IMR-90 (cell line): ENCODE results near the gene OGFOD2. TPM values are rescaled to one million over a fixed set of nuclear protein-coding genes. Genes with fewer than 3 reads are reported as not detected.
A peak's percentile ranks its signal among the peaks of the same experiment; 100 is the strongest.
"Not testable (repeated sequence)": the region's sequence is repeated elsewhere in the genome, so short reads cannot be mapped to it uniquely, and the experiment has no call there.

ENCODE experiments used
- ATAC-seq: fragments of 200-7000 bp; cut with Tn5 transposase; 2 replicates; pipeline ENCODE4 v1.9.1; 2020; ENCODE audit warnings: low read depth, mild to moderate bottlenecking, moderate library complexity
- BruUV-seq: library from RNA; stranded (reverse); fragments of 400-500 nt; replicated peaks from 2 replicates; lab custom pipeline; 2021; lab: Mats Ljungman, UMichigan
- CTCF ChIA-PET: fragments of 300-600 bp; formaldehyde crosslinking; extraction: SDS; loops from one replicate; lab custom pipeline; 2021; ENCODE audit warnings: antibody characterized with exemption; lab: Yijun Ruan, JAX
- POLR2A ChIA-PET: fragments of 300-600 bp; sonication (Branson Sonifier 250); formaldehyde crosslinking; loops from one replicate; lab custom pipeline; 2022; ENCODE audit warnings: antibody characterized with exemption; ENCODE audit not compliant: unreplicated experiment; lab: Charles Lee
- DNase-seq: peaks from one replicate; pipeline ENCODE4 v3.0.0; 2013
- H2AFZ ChIP-seq: replicated peaks from 2 replicates; pipeline ENCODE3; 2013; ENCODE audit warnings: low read length, mild to moderate bottlenecking; ENCODE audit not compliant: poor library complexity
- H2AK5ac ChIP-seq: 2 replicates; pipeline ENCODE4 v1.6.1; 2013; ENCODE audit warnings: low read depth, low read length, inconsistent platforms
- H2AK9ac ChIP-seq: replicated peaks from 2 replicates; pipeline ENCODE3; 2013; ENCODE audit warnings: mild to moderate bottlenecking, low read depth, low read length, moderate library complexity; ENCODE audit not compliant: poor library complexity
- H2BK120ac ChIP-seq: 2 replicates; pipeline ENCODE4 v1.6.1; 2013; ENCODE audit warnings: low read depth, low read length, inconsistent platforms
- H2BK15ac ChIP-seq: 3 replicates; pipeline ENCODE4 v1.6.1; 2013; ENCODE audit warnings: low read depth, low read length, inconsistent platforms
- H2BK20ac ChIP-seq: 2 replicates; pipeline ENCODE4 v1.6.1; 2013; ENCODE audit warnings: low read depth, mild to moderate bottlenecking, inconsistent platforms, low read length, moderate library complexity
- H2BK5ac ChIP-seq: 2 replicates; pipeline ENCODE4 v1.6.1; 2013; ENCODE audit warnings: mild to moderate bottlenecking, low read depth, low read length, inconsistent platforms; ENCODE audit not compliant: poor library complexity, severe bottlenecking
- H3K14ac ChIP-seq: replicated peaks from 2 replicates; pipeline ENCODE4 v1.6.1; 2013; ENCODE audit warnings: low read depth, low read length, inconsistent platforms
- H3K18ac ChIP-seq: 2 replicates; pipeline ENCODE4 v1.6.1; 2013; ENCODE audit warnings: low read depth, low read length, control low read depth
- H3K23ac ChIP-seq: 2 replicates; pipeline ENCODE4 v1.6.1; 2013; ENCODE audit warnings: low read depth, low read length, inconsistent platforms
- H3K27ac ChIP-seq: 2 replicates; pipeline ENCODE4 v1.5.1; 2013; ENCODE audit warnings: mild to moderate bottlenecking, control low read depth, low read length; ENCODE audit not compliant: insufficient read depth
- H3K27me3 ChIP-seq: 2 replicates; pipeline ENCODE4 v1.6.1; 2013; ENCODE audit warnings: low read length; ENCODE audit not compliant: control insufficient read depth, insufficient read depth
- H3K36me3 ChIP-seq: 2 replicates; pipeline ENCODE4 v1.6.1; 2013; ENCODE audit warnings: low read length, mixed read lengths; ENCODE audit not compliant: control insufficient read depth, insufficient read depth
- H3K4ac ChIP-seq: 2 replicates; pipeline ENCODE4 v1.6.1; 2013; ENCODE audit warnings: low read depth, low read length, inconsistent platforms
- H3K4me1 ChIP-seq: 2 replicates; pipeline ENCODE4 v1.6.1; 2013; ENCODE audit warnings: low read length, mixed read lengths; ENCODE audit not compliant: control insufficient read depth, insufficient read depth
- H3K4me2 ChIP-seq: 2 replicates; pipeline ENCODE4 v1.6.1; 2013; ENCODE audit warnings: low read depth, mild to moderate bottlenecking, control low read depth, low read length, moderate library complexity
- H3K4me3 ChIP-seq: 2 replicates; pipeline ENCODE4 v1.5.1; 2013; ENCODE audit warnings: low read depth, mild to moderate bottlenecking, control low read depth, low read length, moderate library complexity; ENCODE audit not compliant: insufficient read depth
- H3K56ac ChIP-seq: 2 replicates; pipeline ENCODE4 v1.6.1; 2013; ENCODE audit warnings: low read length, inconsistent platforms; ENCODE audit not compliant: insufficient read depth; ENCODE audit errors: extremely low read depth
- H3K79me1 ChIP-seq, 2 experiments: 2 replicates each; pipeline ENCODE4 v1.6.1; 2013; ENCODE audit warnings: low read length in 2 of 2, inconsistent platforms in 1 of 2, low read depth in 1 of 2
- H3K9ac ChIP-seq: 2 replicates; pipeline ENCODE4 v1.6.1; 2013; ENCODE audit warnings: low read depth, low read length, control low read depth
- H3K9me1 ChIP-seq: 2 replicates; pipeline ENCODE4 v1.6.1; 2013; ENCODE audit warnings: low read length, inconsistent platforms; ENCODE audit not compliant: insufficient read depth
- H3K9me3 ChIP-seq: 2 replicates; pipeline ENCODE4 v1.6.1; 2013; ENCODE audit warnings: low read length; ENCODE audit not compliant: control insufficient read depth, insufficient read depth
- H4K20me1 ChIP-seq: 2 replicates; pipeline ENCODE4 v1.6.1; 2013; ENCODE audit warnings: low read length, inconsistent platforms; ENCODE audit not compliant: insufficient read depth
- H4K5ac ChIP-seq: 2 replicates; pipeline ENCODE4 v1.6.1; 2013; ENCODE audit warnings: mild to moderate bottlenecking, low read depth, low read length, control low read depth
- H4K8ac ChIP-seq, 2 experiments: 2 replicates each; pipeline ENCODE4 v1.6.1; 2013; ENCODE audit warnings: low read depth in 2 of 2, low read length in 2 of 2, control low read depth in 1 of 2, inconsistent platforms in 1 of 2
- H4K91ac ChIP-seq: 2 replicates; pipeline ENCODE4 v1.6.1; 2013; ENCODE audit warnings: low read depth, low read length, inconsistent platforms; ENCODE audit not compliant: insufficient read depth
- FOS ChIP-seq: fragments of 150-350 bp; IDR thresholded peaks from 2 replicates; pipeline ENCODE4 v1.6.1; 2016; ENCODE audit warnings: low read depth, low read length
- WGBS, 2 experiments: methylation state at CpG; one replicate each; pipeline versions ENCODE4 v1.1.5 to v1.1.7; 2013; ENCODE audit warnings: missing lambda C conversion rate in 2 of 2; ENCODE audit not compliant: insufficient read length in 1 of 2; ENCODE audit errors: extremely low coverage in 2 of 2; 5-methylcytosine and 5-hydroxymethylcytosine counted together
- dilution Hi-C: fragments of 300-500 bp; cut with HindIII; formaldehyde crosslinking; loops from one replicate; pipeline ENCODE4 v1.14.3; 2018; ENCODE audit warnings: low sequenced_read_pairs; ENCODE audit not compliant: unreplicated experiment
- in situ Hi-C: fragments of 300-500 bp; cut with MboI; formaldehyde crosslinking; loops from 3 replicates; pipeline ENCODE4 v1.14.3; 2019; ENCODE audit warnings: low sequenced_read_pairs, inconsistent platforms, mixed read lengths
- intact Hi-C: fragments of 100-400 bp; cut with micrococcal nuclease; formaldehyde crosslinking; loops from 2 replicates; pipeline ENCODE4 v1.10.0; 2022
- polyA plus RNA-seq, 3 experiments: library from polyadenylated mRNA; depleted of rRNA; stranded (reverse); fragments of >200 nt; gene quantifications; 2 replicates each; pipeline ENCODE4 v1.2.3, GENCODE V29; 2012; ENCODE audit warnings: low replicate concordance in 1 of 3
- total RNA-seq: library from RNA; depleted of rRNA; stranded (reverse); fragments of >200 nt; gene quantifications from 2 replicates; pipeline ENCODE4 v1.2.3, GENCODE V29; 2012

Gene OGFOD2
- total and polyA plus RNA-seq, 2 of the 4 experiments (the other 2 are of a cell fraction), result 4.3 to 18.2 TPM

- H3K9me1 ChIP-seq, result peaks cover 31% of the 10 kb centered on the region
- H3K36me3 ChIP-seq, H3K9me3 ChIP-seq, H4K20me1 ChIP-seq, H4K5ac ChIP-seq, H2AK9ac ChIP-seq, H2BK20ac ChIP-seq, H4K91ac ChIP-seq, intact Hi-C loops, H3K27me3 ChIP-seq, H2AFZ ChIP-seq, POLR2A ChIA-PET, H3K23ac ChIP-seq, H3K4me2 ChIP-seq, in situ Hi-C loops, H2AK5ac ChIP-seq, H2BK5ac ChIP-seq, H3K9ac ChIP-seq, H3K4me3 ChIP-seq, H2BK15ac ChIP-seq, dilution Hi-C loops, H3K27ac ChIP-seq, H3K4ac ChIP-seq, H3K79me1 ChIP-seq, BruUV-seq, H3K18ac ChIP-seq, H4K8ac ChIP-seq, H3K14ac ChIP-seq, H3K56ac ChIP-seq, CTCF ChIA-PET, H2BK120ac ChIP-seq: not testable (repeated sequence)
- WGBS, 2 experiments, result no CpG with 5 or more reads among the region's 5 CpGs
- H3K4me1 ChIP-seq, result peaks cover 14% of the 10 kb centered on the region
- peak; percentile 31; the same call in 1 of the 2 replicates for TF ChIP-seq FOS
- peak; percentile 27; the same call in 1 of the 2 replicates for ATAC-seq
- DNase-seq, result peak; percentile 66
Observed at GRCh38 chr12:122941351-122941750, 33.7 kb upstream of the OGFOD2 start.
